Calu3 (cell line): ENCODE data around the gene CAMK1D. TPM values are rescaled to one million over a fixed set of nuclear protein-coding genes. Genes with fewer than 3 reads are reported as not detected.
"Not testable (repeated sequence)": the region's sequence is repeated elsewhere in the genome, so short reads cannot be mapped to it uniquely, and the experiment has no call there.

Experiments used
- BruUV-seq: library from RNA; stranded (reverse); fragments of 400-500 nt; replicated peaks from 2 replicates; lab custom pipeline; 2021; lab: Mats Ljungman, UMichigan
- CTCF ChIA-PET: fragments of 300-600 bp; sonication (Branson Sonifier 250); formaldehyde crosslinking; loops from one replicate; lab custom pipeline; 2022; ENCODE audit warnings: antibody characterized with exemption; lab: Charles Lee
- DNase-seq: peaks from one replicate; pipeline ENCODE4 v3.0.0; 2022
- H3K27ac Mint-ChIP-seq: one replicate; pipeline ENCODE4 v1.8.0; 2022; ENCODE audit warnings: mixed read lengths; ENCODE audit not compliant: unreplicated experiment
- H3K27me3 Mint-ChIP-seq: one replicate; pipeline ENCODE4 v1.8.0; 2022; ENCODE audit warnings: mixed read lengths; ENCODE audit not compliant: unreplicated experiment
- H3K36me3 Mint-ChIP-seq: one replicate; pipeline ENCODE4 v1.8.0; 2022; ENCODE audit warnings: mild to moderate bottlenecking, moderate library complexity, mixed read lengths; ENCODE audit not compliant: insufficient read depth, unreplicated experiment
- H3K4me1 Mint-ChIP-seq: one replicate; pipeline ENCODE4 v1.8.0; 2022; ENCODE audit warnings: mild to moderate bottlenecking, low read depth, mixed read lengths; ENCODE audit not compliant: unreplicated experiment
- H3K4me3 Mint-ChIP-seq: one replicate; pipeline ENCODE4 v1.8.0; 2022; ENCODE audit warnings: mild to moderate bottlenecking, low read depth, moderate library complexity, mixed read lengths; ENCODE audit not compliant: unreplicated experiment
- H3K9me3 Mint-ChIP-seq: one replicate; pipeline ENCODE4 v1.8.0; 2022; ENCODE audit warnings: low read depth, mixed read lengths; ENCODE audit not compliant: unreplicated experiment
- intact Hi-C: fragments of 100-400 bp; cut with micrococcal nuclease; formaldehyde crosslinking; loops from one replicate; pipeline ENCODE4 v1.10.0; 2022; ENCODE audit not compliant: unreplicated experiment
- total RNA-seq: library from RNA; stranded (reverse); gene quantifications from 2 replicates; pipeline ENCODE4 v1.2.3, GENCODE V29; 2022
- TF ChIP-seq, protein P1 (sequence below): fragments of 200-600 bp; IDR thresholded peaks from one replicate; pipeline ENCODE4 v1.8.0; 2022; ENCODE audit warnings: antibody characterized with exemption; ENCODE audit not compliant: unreplicated experiment

The CAMK1D gene
- total RNA-seq, 1 experiment from 2014 or later: 2.6 TPM

DNA sequence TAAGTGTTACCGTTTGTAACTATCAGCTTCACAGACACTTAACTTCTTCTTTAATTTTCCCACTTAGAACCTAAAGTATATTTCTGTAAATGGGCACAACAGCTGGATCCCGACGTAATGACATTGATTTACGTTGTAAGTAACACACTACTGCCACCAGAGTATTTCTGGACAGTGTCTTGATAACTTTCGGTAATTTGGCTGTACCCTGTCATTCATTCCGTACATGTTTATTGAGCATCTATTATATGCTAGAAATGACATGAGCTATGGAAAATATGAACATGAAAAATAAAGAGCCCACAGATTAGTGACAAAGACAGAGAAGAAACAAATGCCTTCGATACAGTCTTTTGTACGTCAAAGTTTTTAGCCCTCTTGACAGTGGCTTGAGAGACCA lies 360.8 kb downstream of the CAMK1D start:
- CTCF ChIA-PET: interaction anchor here (0.7 to 1.0 kb wide), 2 partner anchors 48 to 54 kb away, joined by 3 read pairs; no protein-coding TSS in a partner anchor
- intact Hi-C loops: no loop called here
- Mint-ChIP-seq H3K4me3 (no peak overlapping the region), H3K9me3 (no peaks in the 10 kb centered on the region), H3K36me3 (peaks cover 4% of the 10 kb centered on the region), H3K27me3 (no peaks in the 10 kb centered on the region), H3K4me1 (peaks cover 47% of the 10 kb centered on the region), H3K27ac (no peak overlapping the region)
- no peak for DNase-seq
- BruUV-seq: no TSS peak
- TF ChIP-seq, protein P1, sequence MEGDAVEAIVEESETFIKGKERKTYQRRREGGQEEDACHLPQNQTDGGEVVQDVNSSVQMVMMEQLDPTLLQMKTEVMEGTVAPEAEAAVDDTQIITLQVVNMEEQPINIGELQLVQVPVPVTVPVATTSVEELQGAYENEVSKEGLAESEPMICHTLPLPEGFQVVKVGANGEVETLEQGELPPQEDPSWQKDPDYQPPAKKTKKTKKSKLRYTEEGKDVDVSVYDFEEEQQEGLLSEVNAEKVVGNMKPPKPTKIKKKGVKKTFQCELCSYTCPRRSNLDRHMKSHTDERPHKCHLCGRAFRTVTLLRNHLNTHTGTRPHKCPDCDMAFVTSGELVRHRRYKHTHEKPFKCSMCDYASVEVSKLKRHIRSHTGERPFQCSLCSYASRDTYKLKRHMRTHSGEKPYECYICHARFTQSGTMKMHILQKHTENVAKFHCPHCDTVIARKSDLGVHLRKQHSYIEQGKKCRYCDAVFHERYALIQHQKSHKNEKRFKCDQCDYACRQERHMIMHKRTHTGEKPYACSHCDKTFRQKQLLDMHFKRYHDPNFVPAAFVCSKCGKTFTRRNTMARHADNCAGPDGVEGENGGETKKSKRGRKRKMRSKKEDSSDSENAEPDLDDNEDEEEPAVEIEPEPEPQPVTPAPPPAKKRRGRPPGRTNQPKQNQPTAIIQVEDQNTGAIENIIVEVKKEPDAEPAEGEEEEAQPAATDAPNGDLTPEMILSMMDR: no peak

DNA sequence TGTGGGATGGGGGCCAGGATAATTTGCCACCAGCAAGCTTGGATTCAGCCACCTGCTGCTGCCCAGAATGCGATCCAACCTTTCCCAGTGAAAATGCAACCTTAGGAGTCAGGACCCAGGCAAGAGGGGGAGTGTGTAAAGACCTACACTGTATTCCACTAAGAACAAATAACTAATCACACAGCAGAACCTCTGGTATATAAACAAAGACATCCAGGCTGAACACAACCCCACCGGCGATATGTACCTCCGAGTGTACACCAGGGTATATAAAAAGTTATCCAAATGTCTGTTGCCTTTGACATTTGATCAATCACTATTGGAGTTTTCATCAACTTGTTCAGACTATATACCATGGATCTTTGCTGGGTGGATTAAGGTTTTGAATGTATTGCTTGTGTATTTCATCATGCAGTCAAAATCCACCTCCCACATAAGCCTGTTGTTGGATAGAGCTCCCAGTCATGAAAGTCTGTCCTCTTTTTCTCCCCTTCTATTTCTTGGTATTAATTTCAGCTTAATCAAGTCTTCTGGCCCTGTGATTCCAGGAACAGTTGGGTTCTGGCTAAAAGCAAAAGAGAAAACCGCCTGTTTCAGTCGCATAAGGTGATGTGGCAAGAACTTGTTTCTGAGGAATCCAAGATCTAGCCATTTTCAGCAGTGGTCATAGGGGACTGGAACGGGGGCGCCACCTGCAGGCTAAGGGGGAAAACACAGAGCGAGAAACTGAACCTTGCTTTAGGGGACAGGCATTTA lies 361.4 kb downstream of the CAMK1D start:
- TF ChIP-seq, protein P1: peak; percentile 76
- Mint-ChIP-seq H3K36me3 (peaks cover 4% of the 10 kb centered on the region), H3K4me1 (peaks cover 46% of the 10 kb centered on the region), H3K27me3 (no peaks in the 10 kb centered on the region), H3K9me3 (no peaks in the 10 kb centered on the region), H3K4me3 (no peak overlapping the region), H3K27ac (peak overlapping the region; percentile 79)
- CTCF ChIA-PET: interaction anchor here (1.0 kb wide), 1 partner anchor 54 kb away, joined by 3 read pairs; no protein-coding TSS in a partner anchor
- peak; percentile 82 for DNase-seq
- intact Hi-C loops: loop anchor here (1.0 kb wide), 1 partner anchor 446 kb away; no protein-coding TSS in a partner anchor
- no TSS peak for BruUV-seq

DNA sequence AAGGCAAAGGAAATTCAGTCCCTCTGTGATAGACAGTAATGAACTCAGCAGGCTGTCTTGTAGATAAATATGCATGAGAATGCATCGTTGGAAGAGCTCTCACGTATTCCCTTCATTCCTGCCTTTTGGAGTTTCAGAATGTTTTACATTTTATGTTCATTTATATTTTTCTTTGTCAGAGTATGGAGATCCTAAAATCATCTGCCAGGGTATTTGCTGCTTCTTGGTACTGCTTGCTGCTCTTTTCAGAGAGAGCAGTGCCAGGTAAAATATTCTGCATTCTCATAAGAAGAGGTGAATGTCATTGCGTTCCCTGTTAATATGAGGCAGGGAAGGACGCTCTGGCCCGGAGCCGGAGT lies 362.0 kb downstream of the CAMK1D start:
- no peaks in the 10 kb centered on the region for H3K9me3 Mint-ChIP-seq
- no peak overlapping the region for H3K4me3 Mint-ChIP-seq
- H3K36me3 Mint-ChIP-seq: peaks cover 4% of the 10 kb centered on the region
- no peak for DNase-seq
- BruUV-seq: no TSS peak
- H3K27me3 Mint-ChIP-seq: no peaks in the 10 kb centered on the region
- H3K4me1 Mint-ChIP-seq: peaks cover 46% of the 10 kb centered on the region
- TF ChIP-seq, protein P1: no peak
- peak overlapping the region; percentile 79 for H3K27ac Mint-ChIP-seq
- CTCF ChIA-PET: interaction anchor here (1.0 kb wide), 1 partner anchor 55 kb away, joined by 3 read pairs; no protein-coding TSS in a partner anchor
- intact Hi-C loops: loop anchor here (1.0 kb wide), 1 partner anchor 447 kb away; no protein-coding TSS in a partner anchor

DNA sequence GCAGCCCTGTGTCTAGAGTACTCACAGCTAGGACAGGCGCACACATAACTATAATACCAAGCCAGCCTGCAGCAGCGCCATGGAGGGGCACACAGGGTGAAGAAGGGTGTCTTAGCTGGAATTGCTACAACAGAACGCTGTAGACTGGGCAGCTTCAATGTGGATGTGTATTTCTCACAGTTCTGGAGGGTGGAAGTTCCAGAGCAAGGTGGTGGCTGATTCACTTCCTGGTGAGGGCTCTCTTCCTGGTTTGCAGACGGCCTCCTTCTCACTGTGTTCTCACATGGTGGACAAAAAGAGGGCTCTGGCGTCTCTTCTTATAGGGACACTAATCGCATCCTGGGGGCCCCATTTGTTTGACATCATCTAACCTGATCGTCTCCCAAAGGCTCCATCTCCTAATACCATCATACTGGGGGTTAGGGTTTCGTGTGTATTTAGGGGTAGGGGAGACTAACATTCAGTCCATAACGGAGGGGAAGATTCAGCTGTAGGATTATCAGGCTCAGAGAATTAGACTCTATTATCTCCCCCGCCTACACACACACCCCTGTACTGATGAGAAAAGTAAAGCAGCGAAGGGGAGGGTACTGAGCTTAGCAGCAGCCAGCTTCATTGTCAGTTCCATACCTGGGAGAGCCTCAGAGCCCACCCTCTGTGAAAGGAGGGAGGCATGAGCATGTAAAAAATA lies 363.1 kb downstream of the CAMK1D start:
- Mint-ChIP-seq H3K9me3 (no peaks in the 10 kb centered on the region), H3K27me3 (no peaks in the 10 kb centered on the region), H3K4me3 (no peak overlapping the region), H3K27ac (no peak overlapping the region), H3K4me1 (peaks cover 35% of the 10 kb centered on the region), H3K36me3 (peaks cover 4% of the 10 kb centered on the region)
- intact Hi-C loops: no loop called here
- no TSS peak for BruUV-seq
- CTCF ChIA-PET: interaction anchor here (0.6 to 1.4 kb wide), 2 partner anchors 70 to 1056 kb away, joined by 4 to 5 read pairs; no protein-coding TSS in a partner anchor
- TF ChIP-seq, protein P1: no peak
- peak; percentile 12 for DNase-seq

DNA sequence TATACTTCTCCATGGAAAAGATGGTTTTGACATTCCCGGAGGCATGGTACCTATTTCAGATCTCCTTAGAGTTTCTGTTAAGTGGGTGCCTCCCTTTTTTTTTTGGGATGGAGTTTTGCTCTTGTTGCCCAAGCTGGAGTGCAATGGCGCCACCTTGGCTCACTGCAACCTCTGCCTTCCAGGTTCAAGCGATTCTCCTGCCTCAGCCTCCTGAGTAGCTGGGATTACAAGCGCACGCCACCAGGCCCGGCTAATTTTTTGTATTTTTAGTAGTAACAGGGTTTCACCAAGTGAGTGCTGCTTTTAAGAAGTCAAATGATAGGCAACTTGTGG lies 363.6 kb downstream of the CAMK1D start:
- CTCF ChIA-PET: interaction anchor here (1.4 kb wide), 1 partner anchor 70 kb away, joined by 4 read pairs; no protein-coding TSS in a partner anchor
- H3K9me3 Mint-ChIP-seq, H3K36me3 Mint-ChIP-seq, BruUV-seq, H3K27me3 Mint-ChIP-seq, H3K4me3 Mint-ChIP-seq, intact Hi-C loops, H3K27ac Mint-ChIP-seq, DNase-seq: not testable (repeated sequence)
- peaks cover 32% of the 10 kb centered on the region for H3K4me1 Mint-ChIP-seq
